NCI-H128 (cell line): ENCODE data around the gene AKIRIN1.
"Not testable (repeated sequence)": the region's sequence is repeated elsewhere in the genome, so short reads cannot be mapped to it uniquely, and the experiment has no call there.

Experiments used
- DNase-seq: peaks from one replicate; lab custom pipeline; 2025; ENCODE audit not compliant: unreplicated experiment; lab: John Stamatoyannopoulos, UW

AKIRIN1 gene

GRCh38 chr1:39044762-39045161 is 53.7 kb downstream of the AKIRIN1 start:
- no peak for DNase-seq

DNA sequence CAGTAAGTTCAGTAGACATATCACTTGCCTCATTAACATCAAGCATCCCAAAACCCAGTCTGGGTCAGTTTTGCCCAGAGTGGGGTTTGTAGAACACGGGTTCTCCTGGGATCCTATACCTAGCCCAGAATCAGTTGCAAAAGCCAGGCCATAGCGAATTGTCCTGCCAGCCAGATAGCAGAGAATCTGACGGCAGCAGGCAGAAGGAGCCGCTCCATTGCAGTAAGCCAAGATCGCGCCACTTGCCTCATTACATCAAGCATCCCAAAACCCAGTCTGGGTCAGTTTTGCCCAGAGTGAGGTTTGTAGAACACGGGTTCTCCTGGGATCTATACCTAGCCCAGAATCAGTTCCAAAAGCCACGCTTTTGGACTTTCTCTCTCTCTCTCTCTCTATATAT is 54.2 kb downstream of the AKIRIN1 start:
- DNase-seq, result no peak

- DNase-seq, result no peak
Measured at GRCh38 chr1:39046613-39047210, 55.6 kb downstream of the AKIRIN1 start.

DNA sequence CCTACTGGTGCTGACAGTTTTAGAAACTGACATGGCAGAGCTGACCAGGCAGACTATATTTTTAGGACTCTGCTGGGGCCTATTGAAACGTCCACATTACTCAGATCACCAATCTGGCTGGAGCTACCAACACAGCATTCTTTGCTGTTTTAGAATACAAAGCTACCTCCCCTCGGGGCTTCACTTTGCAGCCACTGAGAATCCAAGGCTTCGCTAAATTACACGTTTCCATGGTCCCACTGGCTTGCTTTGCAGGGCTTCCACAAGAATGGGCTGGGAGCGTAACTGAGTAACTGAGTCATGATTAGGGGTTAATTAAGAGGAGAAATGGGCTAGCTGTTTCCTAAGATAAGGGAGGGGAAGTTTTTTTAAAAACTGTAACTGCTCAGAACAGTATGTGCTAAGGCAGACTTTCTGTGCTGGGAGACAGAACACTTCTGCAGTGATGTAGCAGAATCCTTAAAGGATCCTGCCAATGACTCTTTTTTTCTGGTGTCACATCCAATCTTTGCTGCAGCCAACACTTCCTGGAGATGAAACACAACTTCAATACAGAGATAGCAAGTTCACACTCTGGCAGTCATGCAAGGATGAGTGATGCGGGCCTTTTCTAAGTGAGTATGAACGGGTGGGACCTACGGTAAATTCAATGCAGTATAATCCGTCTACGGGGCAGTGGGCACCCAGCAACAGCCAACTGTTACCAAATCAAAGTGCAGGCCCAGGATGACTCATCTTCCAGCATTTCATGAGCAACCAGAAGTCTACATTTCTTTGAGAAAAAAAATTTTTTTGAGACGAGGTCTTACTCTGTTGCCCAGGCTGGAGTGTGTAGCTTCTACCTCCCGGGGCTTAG is 56.5 kb downstream of the AKIRIN1 start:
- no peak for DNase-seq

- DNase-seq, result no peak
Measured at GRCh38 chr1:39048745-39049370, 57.8 kb downstream of the AKIRIN1 start.

DNA sequence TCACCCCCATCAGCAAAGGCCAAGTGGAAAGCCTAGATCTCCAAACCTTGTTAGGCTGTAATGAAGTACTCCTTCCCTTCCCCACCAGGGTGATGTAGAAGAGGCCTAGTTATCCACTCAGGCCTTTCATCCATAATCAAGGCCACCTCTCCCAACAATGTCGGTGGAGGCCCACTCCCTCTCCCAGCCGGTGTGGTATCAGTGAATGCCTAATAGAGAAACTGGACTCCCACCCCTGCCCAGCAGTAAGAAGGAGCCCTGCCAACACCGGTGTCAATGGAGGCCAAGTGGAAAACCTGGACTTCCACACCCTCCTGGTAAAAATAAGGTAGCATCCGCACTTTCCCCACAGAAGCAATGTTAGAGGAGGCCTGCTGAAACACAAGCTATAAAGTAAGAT is 58.9 kb downstream of the AKIRIN1 start:
- no peak for DNase-seq

DNA sequence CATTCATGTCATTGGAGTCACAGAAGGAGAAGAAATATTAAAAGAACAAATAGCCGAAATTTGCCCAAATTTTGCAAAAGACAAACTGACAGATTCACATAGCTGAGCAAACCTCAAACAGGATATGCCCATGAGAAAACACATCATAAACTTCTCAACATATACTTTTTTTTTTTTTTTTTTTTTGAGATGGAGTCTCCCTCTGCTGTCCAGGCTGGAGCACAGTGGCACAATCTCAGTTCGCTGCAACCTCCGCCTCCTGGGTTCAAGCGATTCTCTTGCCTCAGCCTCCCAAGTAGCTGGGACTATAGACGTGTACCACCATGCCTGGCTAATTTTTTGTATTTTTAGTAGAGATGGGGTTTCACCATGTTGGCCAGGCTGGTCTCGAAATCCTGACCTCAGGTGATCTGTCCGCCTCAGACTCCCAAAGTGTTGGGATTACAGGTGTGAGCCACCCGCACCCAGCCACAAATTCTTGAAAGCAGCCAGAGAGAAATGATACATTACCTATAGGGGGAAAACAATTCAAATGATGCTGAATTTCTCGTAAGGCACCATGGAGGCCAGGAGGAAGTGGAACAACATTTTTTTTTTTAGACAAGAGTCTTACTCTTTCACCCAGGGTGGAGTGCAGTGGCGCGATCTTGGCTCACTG is 60.2 kb downstream of the AKIRIN1 start:
- DNase-seq, result not testable (repeated sequence)

DNA sequence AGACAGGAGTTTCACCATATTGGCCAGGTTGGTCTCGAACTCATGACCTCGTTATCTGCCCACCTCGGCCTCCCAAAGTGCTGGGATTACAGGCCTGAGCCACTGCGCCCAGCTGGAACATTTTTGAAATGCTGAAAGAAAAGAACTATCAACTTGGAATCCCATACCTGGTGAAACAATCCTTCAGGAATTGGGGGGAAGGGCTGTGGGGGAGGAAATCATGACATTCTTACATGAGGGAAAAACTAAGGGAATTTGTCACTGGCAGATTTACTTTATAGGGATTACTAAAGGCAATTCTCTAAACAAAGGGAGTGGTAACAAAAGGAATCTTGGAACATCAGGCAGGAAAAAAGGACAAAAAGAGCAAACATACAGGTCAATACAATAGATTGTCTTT is 60.9 kb downstream of the AKIRIN1 start:
- no peak for DNase-seq

DNA sequence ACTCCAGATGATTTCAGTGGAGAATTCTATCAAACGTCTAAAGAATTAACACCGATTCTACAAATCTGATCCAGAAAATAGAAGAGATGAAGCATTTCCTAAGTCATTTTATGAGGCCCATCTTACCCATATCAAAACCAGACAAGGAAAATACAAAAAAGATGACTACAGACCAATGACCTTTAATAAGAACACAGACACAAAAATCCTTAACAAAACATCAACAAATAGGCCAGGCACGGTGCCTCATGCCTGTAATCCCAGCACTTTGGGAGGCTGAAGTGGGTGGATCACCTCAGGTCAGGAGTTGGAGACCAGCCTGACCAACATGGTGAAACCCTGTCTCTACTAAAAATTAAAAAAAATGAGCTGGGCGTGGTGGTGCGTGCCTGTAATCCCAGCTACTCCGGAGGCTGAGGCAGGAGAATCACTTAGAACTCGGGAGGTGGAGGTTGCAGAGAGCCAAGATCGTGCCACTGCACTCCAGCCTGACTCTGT is 64.2 kb downstream of the AKIRIN1 start:
- DNase-seq, result not testable (repeated sequence)
